Caki2 (cell line): ENCODE results near the gene COPS2. TPM values are rescaled to one million over a fixed set of nuclear protein-coding genes. Genes with fewer than 3 reads are reported as not detected.
"Not testable (repeated sequence)": the region's sequence is repeated elsewhere in the genome, so short reads cannot be mapped to it uniquely, and the experiment has no call there.

Experiments
- DNase-seq: peaks from one replicate; pipeline ENCODE4 v3.0.0-alpha.2; 2015; ENCODE audit warnings: low read depth
- in situ Hi-C: cut with HindIII; loops from 2 replicates; pipeline ENCODE4 v1.10.0; 2016; ENCODE audit warnings: low sequenced_read_pairs, low pct_unique_long_range_greater_than_20kb, mixed read lengths
- total RNA-seq: library from RNA; depleted of rRNA; stranded (reverse); fragments of >200 nt; shearing (Covaris generic); gene quantifications from 2 replicates; pipeline ENCODE4 v1.2.3, GENCODE V29; 2014; ENCODE audit warnings: low replicate concordance; rRNA removed

COPS2 gene
- total RNA-seq = 64.1 and 68.9 TPM in 2 replicates

DNA sequence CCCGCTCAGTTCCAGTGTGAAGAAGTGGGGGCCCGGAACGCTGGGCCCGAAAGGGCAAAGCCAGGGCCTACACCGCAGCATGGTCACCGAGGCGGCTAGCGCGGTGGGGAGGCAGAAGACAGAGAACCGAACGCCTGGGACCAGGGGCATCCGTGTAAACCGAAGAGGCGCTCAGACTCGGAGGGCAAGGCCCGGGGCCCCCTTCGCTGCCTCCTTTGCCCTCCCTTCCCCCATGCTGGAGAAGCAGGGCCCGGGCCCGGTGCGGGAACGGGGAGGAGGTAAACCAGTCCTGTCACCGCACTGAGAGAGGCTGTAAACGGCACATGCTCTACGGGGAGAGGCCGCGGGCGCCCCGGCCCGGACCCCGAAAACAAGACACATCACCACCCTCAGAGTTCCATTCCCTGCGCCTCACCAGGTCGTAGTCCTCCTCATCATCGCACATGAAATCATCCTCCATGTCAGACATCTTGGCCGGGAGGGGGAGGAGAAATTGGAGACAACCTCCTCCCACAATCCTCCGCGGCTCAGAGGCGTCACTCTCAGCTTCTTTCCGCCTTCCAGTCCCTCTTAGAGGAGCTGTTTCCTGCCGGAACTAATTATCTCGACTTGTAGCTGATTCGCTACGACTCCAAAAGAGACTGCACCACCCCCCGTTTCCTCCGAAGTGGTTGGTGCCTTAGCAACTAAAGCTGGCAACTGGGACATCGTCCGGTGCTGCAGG, at the start of gene COPS2:
TSS of gene COPS2 (minus strand) at position 490 of the 724 bp plus-strand sequence. CDS start at position 469, 21 bp downstream.
- in situ Hi-C loops = no loop called here
- peak; percentile 97 for DNase-seq

DNA sequence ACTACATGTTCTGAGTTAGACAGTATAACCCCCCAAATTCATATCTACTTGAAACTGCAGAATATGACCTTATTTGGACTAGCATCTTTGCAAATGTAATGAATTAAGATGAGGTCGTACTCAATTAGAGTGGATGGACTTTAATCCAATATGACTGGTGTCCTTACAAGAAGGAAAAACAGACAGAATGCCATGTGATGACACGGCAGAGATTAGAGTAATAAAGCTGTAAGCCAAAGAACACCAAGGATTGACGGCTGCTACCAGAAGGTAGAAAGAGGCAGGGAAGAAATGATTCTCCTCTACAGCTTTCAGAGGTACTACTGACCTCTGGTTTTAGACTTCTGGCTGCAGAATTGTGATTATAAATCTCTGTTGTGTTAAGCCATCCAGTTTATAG, 44.9 kb upstream of the COPS2 start:
- in situ Hi-C loops = no loop called here
- DNase-seq = no peak

DNA sequence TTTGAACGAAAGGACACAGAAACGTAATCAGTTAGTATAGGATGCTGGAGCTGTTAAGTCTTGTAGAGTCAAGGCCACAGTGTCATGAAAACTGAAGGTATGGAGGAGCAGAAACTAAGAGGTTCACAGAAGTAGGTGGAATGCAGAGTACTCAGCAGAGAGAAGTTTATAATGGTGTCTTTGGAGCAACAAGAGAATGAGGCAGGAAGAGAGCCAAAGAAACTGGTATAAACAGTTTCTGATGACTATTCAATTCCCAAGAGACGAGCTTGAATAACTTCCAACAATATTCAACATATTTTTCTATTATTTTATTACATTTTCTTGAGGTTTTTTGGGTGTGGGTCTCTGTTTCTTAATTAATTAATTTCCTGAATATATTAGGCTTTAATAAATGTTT, 44.3 kb upstream of the COPS2 start:
- in situ Hi-C loops = no loop called here
- DNase-seq = no peak

DNA sequence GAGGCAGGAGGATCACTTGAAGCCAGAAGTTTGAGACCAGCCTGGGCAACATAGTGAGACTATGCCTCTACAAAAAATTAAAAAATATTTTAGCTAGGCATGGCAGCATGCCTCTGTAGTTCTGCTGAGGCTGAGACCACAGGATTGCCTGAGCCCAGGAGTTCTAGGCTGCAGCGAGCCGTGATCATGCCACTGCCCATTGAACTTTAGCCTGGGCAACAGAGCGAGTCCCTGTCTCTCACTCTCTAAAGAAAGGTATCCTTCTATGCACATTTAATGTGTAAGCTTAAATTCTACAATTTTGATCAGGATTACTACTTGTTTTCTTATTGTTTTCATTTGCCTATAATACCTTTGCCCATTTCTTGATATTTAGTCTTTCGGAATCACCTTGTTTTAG, 41.5 kb upstream of the COPS2 start:
- DNase-seq = no peak
- in situ Hi-C loops = no loop called here

DNA sequence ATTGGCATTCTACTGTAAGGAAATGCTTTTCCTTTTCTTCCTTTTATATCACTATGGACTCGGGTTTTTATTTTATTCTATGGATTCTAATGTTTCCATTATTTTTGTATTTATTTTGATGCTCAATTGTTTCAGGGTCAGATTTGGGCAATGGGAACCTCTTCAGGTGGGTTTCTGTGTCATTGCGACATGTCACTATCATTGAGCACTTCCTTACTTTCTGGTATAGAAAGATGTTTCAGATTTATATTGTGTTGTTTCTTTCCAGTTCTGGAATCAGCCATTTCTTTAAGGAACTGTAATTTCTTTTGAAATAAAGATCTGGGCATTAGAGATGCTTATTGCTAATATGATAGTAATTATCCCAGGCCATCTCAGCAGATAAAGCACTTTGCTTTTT, 36.5 kb upstream of the COPS2 start:
- in situ Hi-C loops = no loop called here
- DNase-seq = no peak

DNA sequence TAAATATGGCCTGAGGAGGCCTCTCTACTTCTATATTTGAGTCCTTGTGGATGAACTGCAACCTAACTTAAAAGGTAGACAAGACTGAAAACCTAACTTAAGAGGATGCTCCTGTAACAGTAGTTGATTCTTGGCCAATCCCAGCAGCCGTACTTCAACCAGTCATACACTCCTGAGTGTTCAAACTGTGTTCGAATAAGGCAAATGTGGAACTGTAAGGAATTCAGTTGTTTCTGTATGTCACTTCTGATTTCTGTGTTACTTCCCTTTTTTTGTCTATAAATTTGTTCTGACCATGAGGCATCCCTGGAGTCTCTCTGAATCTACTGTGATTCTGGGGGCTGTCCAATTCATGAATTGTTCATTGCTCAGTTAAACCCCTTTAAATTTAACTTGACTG, 35.2 kb upstream of the COPS2 start:
- no peak for DNase-seq
- in situ Hi-C loops = no loop called here

DNA sequence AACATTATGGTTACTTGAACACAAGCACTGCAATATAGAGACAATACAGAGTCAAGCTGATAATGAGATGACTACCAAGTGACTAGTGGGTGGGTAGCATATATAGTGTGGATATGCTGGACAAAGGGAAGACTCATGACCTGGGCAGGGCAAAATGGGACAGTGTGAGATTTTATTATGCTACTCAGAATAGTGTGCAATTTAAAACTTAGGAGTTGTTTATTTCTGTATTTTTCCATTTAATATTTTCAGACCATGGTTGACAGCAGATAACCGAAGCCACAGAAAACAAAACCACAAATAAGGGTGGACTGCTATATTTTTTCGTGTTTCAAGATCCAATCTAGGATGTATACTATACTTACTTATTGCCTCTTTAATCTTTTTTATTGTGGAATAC, 34.2 kb upstream of the COPS2 start:
- no peak for DNase-seq
- in situ Hi-C loops = no loop called here

DNA sequence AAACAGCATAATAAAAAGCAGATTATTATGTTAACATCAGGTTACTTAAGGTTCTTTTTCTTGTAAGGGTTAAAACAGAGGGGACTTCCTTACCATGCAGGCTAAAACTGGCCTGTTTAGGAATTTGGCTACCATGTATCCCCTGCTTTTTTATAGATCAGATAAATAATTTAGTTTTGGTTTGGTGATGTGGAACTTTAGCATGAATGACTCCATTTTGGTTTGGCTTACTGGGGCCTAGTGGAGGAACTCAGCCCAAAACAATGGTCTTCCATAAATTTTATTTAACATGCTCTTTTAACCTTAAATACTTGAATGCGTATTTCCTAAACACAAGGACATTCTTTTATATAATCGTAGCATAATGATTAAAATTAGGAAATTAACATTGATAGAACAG, 33.5 kb upstream of the COPS2 start:
- DNase-seq = no peak
- in situ Hi-C loops = no loop called here

DNA sequence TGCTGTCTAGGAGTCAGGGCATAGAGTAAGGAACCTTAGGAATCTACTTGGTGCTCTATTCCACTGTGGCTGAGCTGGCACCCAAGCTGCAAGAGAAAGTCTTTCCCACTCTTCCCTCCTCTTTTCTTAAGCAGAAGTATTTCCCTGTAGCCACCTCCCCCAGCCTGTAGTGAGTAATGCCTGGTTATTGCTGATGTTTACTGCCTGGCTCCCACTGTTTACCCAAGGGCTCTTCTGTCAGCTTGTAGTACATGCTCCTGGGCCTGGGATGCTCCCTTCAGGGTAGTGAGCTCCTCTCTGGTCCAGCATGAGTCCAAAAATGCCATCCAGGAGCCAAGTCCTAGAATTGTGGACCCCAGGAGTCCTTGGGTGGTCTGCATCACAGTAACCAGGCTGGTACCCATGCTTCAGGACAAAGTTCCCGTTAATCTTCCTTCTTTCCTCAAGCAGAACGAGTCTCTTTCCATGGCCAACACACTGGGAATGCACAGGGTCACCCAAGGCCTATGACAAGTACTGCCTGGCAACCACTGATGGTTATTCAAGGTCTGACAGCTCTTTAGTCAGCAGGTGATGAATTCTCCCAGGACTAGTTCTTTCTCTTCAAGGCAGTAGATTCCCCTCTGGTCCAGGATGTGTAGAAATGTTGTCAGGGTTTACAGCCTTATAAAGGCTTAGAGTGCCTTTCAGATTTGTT, 32.3 kb upstream of the COPS2 start:
- no peak for DNase-seq
- in situ Hi-C loops = no loop called here

DNA sequence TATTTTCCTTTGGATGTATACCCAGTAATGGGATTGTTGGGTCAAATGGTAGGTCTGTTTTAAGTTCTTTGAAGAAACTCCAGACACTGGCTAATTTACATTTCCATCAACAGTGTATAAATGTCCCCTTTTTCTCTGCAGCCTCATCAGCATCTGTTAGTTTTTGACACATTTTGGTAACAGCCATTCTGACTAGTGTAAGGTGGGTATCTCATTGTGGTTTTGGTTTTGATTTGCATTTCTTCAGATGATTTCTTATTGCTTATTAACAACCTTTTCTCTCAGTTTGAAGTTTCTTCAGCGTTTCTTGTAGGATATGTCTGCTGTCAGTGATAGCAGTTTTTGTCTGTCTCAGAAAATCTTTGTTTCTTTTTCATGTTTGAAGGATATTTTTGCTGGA, 30.1 kb upstream of the COPS2 start:
- in situ Hi-C loops = no loop called here
- no peak for DNase-seq

DNA sequence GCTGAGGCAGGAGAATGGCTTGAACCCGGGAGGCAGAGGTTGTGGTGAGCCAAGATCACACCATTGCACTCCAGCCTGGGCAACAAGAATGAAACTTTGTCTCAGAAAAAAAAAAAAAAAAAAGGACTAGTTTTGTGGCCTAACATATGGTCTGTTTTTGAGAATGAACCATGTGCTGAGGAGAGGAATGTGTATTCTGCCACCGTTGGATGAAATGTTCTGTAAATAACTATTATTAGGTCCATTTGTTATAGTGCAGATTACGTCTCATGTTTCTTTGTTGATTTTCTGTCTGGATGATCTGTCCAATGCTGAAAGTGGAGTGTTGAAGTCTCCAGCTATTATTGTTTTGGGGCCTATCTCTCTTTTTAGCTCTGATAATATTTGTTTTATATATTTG, 28.3 kb upstream of the COPS2 start:
- DNase-seq, in situ Hi-C loops: not testable (repeated sequence)

DNA sequence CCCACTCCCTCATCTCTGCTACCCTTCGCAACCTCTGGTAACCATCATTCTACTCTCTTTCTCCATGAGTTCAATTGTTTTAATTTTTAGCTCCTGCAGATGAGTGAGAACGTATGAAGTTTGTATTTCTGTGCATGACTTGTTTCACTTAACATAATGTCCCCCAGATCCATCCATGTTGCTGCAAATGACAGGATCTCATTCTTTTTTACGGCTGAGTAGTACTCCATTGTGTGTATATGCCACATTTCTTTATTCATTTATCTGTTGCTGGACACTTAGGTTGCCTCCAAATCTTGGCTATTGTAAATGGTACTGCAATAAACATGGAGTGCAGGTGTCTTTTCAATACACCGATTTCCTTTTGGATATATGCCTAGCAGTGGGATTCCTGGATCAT, 26.7 kb upstream of the COPS2 start:
- in situ Hi-C loops = no loop called here
- no peak for DNase-seq

DNA sequence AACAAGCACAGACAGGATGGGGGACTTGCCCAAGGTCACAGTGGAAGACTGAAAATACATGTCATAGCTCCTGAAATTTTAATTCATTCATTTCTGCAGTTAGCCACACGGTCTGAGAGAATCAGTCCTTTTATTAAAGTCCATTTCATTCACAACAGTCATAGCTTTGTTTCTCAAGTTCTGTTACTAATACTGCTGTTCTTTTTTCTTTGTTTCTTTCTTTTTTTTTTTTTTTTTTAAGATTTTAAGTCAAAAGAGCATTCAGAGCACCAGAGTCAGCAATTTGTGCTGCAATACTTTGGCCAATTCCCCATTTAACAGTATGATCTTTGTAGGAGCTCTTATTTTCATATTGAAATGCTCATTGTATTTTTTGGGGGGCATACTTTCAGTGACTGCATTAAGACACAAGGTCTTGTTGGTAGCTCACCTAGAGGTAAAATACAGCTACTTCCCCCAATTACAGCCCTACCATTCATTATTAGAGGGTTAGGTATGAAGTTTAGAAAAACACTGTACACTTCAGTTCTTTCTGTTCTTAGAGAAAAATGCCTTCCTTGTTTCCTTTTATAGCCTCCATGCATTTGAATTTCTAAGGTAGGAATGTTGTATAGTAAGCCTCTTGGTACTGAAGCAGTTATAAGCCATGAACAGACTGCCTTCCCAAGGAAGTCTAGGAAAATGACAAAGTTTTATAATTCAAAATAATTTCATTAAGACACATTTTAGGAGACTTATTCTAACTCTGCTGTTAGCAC, 24.2 kb upstream of the COPS2 start:
- in situ Hi-C loops = no loop called here
- DNase-seq = no peak

DNA sequence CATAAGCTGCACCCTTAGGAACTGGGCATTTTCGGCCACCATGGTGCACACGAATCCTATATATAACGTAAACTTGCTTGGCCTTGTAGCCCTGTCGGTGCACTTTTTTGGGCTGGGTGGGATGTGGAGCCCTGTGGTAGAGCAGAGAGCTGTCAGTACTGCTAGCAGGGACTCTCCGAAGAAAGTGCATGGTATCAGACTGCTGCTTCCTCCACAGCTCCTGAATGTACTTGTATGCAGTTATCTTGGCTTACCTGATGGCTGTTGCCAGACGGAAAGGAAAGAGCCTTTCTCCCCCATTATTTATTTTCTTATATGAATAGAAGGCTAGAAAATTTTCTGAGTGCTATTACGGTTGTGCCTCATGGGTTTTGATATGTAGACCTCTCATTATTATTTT, 23.1 kb upstream of the COPS2 start:
- no peak for DNase-seq

DNA sequence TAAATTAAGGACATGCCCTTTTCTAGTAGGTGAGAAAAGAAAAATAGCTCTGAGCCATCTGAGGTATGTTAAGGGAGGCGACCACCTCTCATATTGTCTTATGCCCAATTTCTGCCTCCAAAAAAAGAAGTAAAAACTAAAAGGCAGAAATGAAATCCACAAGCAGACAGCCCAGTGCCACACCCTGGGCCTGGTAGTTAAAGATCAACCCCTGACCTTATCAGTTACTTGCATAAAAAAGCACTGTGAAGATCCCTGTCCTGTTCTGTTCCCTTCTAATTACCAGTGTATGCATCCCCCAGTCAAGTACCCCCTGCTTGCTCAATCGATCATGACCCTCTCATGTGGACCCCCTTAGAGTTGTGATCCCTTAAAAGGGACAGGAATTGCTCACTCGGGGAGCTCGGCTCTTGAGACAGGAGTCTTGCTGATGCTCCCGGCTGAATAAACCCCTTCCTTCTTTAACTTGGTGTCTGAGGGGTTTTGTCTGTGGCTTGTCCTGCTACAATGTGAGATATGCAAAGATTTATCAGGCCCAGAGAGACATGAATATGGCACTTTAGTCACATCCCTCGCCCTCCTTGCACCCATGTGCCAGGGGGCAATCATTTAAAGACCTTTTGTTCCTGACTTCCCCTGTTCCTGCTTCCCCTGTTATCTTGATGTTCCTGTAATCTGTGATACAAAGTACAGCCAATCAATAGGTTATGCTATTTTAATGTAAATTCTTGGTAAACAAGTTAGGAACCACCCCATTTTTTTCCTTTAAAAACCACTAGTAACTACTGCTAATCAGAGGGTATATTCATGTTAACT, 20.4 kb upstream of the COPS2 start:
- peak; percentile 22 for DNase-seq
- in situ Hi-C loops = not testable (repeated sequence)

More for the DNA sequence above, 23.1 kb upstream of the COPS2 start:
- in situ Hi-C loops = no loop called here

DNA sequence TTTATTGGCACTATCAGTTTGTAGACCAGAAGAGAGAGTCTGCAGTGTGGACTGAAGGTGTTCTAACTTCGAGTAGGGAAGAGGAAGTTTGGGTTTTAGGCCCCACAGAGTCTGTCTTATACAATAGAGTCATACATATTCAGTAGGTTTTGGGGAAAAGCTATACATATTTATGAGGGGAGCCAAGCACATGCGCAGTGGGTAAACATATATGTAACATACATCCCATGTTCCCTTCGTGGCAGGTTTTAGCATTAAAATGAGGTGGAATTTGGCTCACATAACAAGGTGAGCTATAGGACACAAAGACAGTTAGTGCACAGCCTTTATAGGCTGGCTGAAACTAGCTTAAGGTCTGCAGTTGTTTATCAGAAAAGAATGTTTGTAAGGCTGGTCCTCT, 19.5 kb upstream of the COPS2 start:
- DNase-seq = no peak
- in situ Hi-C loops = no loop called here

DNA sequence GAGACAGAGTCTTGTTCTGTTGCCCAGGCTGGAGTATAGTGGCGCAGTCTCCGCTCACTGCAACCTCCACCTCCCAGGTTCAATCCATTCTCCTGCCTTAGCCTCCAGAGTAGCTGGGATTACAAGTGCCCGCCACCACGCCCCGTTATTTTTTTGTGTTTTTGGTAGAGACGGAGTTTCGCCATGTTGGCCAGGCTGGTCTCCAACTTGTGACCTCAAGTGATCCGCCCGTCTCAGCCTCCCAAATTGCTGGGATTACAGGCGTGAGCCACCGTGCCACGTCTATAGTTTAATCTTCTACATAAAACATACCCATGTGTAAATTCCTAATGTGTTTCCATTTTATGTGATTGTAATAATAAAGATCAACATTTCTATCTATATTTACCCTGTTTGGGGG, 16.4 kb upstream of the COPS2 start:
- DNase-seq = no peak

DNA sequence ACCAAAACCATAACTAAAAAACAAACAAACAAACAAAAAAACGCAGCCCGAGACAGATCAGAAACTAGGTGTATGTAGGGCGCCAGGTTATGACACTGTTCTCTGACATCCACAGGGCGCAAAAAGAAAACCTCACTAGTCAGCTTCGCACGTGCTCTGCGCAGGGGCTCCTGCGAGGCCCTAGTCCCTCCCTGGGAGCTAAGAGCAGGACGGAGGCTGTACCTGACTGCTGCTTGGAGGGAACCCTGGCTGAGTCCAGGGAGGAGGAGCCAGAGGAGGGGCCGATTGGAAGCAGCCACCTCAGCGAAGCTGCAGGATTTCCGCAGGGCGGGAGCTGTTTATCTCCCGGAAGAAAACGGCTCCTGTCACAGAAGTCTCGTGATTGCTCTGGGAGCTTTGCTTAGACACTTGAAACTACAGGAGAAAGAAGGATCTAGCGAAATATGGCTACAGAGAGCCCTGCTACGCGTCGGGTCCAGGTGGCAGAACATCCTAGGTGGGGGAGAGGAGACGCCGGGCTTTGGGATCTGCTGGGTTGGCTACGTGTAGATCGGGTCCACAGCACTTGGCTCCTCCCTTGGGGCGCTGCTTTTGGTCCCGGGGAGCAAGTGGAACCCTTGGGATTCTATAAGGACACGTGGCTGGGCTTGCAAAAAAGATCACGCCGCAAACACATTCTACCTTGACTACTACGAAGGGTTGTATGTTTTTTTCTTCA, 14.6 kb upstream of the COPS2 start, which contains the start of gene GALK2:
TSS of gene GALK2 (plus strand) at position 368 of the 718 bp plus-strand sequence. CDS start at position 444, 76 bp downstream.
- peak; percentile 95 for DNase-seq
- in situ Hi-C loops = no loop called here

More for the DNA sequence above, 16.4 kb upstream of the COPS2 start:
- in situ Hi-C loops = no loop called here
